Measurements from ENCODE around the gene KIZ. TPM values are rescaled to one million over a fixed set of nuclear protein-coding genes. Genes with fewer than 3 reads are reported as not detected.

The KIZ gene
- total and polyA plus RNA-seq, 11 donors: 8.8 to 31.2 (median 23.6) TPM

DNA sequence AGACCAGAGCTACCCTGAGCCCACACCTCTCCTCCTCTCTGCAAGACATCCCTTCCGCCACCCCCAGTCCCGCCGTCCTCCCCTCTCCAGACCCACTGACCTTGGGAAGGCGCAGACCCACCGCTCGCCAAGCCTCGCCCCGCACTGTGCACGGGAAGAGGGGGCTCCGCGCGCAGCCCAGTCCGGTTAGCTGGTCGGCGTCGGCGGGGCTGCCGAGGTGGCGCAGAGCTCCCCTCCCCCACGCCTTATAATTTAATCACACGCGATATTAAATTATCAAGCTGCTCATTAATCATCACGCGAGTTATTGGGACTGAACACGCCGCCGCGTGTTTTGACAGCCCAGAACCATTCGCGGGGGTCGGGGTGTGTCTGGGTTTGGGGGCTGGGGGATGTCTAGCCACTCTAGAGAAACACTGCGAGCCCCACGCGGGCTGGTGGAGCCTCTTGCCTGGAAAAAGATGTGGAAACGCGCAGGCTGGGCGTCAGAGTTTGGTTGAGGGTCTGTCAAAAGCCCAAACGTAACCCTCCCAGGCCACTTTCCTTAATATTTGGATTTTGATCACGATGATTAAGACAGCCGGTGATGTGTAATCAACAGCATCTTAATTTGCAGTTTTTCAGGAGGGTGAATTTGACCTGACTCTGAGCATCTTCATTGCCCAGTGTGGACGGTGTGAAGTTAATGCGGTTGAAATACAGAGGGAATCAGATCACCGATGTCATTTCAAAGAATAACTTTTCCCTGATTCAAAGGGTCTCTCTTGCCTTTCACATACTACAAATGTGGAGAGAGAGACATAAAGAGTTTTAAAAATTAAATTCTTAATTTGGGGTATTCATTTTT is 19.5 kb upstream of the KIZ start, which contains the start of gene LINC00237:
Gene LINC00237 (minus strand): TSS at position 188 of the 847 bp plus-strand sequence.
- H3K4me3 ChIP-seq: peak within 1 kb of the TSS in 4 of 12 donors; percentile 1 to 16 (median 12)
- ATAC-seq (no peak), DNase-seq (no peak)
- peaks cover 0 to 35% (median 22%) of the 10 kb centered on the region in 12 donors for H3K4me1 ChIP-seq
- TF ChIP-seq POLR2A (IDR thresholded peaks at IDR 0.05): no peak
- TF ChIP-seq, protein P1, sequence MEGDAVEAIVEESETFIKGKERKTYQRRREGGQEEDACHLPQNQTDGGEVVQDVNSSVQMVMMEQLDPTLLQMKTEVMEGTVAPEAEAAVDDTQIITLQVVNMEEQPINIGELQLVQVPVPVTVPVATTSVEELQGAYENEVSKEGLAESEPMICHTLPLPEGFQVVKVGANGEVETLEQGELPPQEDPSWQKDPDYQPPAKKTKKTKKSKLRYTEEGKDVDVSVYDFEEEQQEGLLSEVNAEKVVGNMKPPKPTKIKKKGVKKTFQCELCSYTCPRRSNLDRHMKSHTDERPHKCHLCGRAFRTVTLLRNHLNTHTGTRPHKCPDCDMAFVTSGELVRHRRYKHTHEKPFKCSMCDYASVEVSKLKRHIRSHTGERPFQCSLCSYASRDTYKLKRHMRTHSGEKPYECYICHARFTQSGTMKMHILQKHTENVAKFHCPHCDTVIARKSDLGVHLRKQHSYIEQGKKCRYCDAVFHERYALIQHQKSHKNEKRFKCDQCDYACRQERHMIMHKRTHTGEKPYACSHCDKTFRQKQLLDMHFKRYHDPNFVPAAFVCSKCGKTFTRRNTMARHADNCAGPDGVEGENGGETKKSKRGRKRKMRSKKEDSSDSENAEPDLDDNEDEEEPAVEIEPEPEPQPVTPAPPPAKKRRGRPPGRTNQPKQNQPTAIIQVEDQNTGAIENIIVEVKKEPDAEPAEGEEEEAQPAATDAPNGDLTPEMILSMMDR (IDR thresholded peaks at IDR 0.05): no peak
- peaks cover 50 to 99% (median 77%) of the 10 kb centered on the region in 9 donors for H3K27me3 ChIP-seq
- 4 to 7% (median 6%) methylated on average over 40 to 43 of the region's 43 CpGs for WGBS, 4 donors
- H3K36me3 ChIP-seq: no peaks in the 10 kb centered on the region
- intact Hi-C loops (cut with DNase I): loop anchor here in 1 of 10 donors (10.0 kb wide), 1 partner anchor 242 kb away; no protein-coding TSS in a partner anchor
- no peak within 1 kb of the TSS for H3K27ac ChIP-seq
- no peaks in the 10 kb centered on the region for H3K9me3 ChIP-seq

DNA sequence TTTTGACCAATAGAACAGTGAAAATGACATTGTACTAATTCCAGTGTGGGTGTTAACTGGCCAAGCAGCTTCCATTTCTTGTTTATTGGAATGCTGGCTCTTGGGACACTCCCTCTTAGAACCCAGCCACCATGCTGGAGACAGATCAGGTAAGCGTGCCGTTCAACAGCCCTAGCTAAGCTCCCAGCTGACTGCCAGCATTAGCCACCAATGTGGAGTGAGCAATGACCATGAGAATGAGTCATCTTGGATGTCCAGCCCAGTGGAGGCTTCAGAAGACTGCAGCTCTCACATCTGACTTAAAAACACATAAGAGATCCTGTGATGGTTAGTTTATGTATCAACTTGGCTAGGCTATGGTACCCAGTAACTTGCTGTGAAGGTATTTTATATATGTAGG is 16.7 kb upstream of the KIZ start:
- Histone ChIP-seq H3K4me3 (no peak overlapping the region), H3K4me1 (peaks cover 0 to 15% (median 7%) of the 10 kb centered on the region in 12 donors), H3K9me3 (no peaks in the 10 kb centered on the region), H3K36me3 (no peaks in the 10 kb centered on the region), H3K27ac (no peak overlapping the region), H3K27me3 (peaks cover 34 to 83% (median 51%) of the 10 kb centered on the region in 9 donors)
- WGBS, 4 donors: 87 to 95% (median 91%) methylated on average over 2 of the region's 2 CpGs
- no peak for TF ChIP-seq POLR2A (IDR thresholded peaks at IDR 0.05)
- TF ChIP-seq, protein P1 (IDR thresholded peaks at IDR 0.05): no peak
- no peak for ATAC-seq
- DNase-seq: no peak
- intact Hi-C loops (cut with DNase I): loop anchor here in 1 of 10 donors (10.0 kb wide), 1 partner anchor 244 kb away; no protein-coding TSS in a partner anchor

GRCh38 chr20:21110811-21111210 is 15.1 kb upstream of the KIZ start:
- peaks cover 18 to 73% (median 35%) of the 10 kb centered on the region in 9 donors for H3K27me3 ChIP-seq
- peaks cover 0 to 7% (median under 1%) of the 10 kb centered on the region in 12 donors for H3K4me1 ChIP-seq
- no peak for DNase-seq
- 80 to 92% (median 85%) methylated on average over 1 of the region's 1 CpG for WGBS, 4 donors
- no peak for TF ChIP-seq POLR2A (IDR thresholded peaks at IDR 0.05)
- TF ChIP-seq, protein P1 (IDR thresholded peaks at IDR 0.05): no peak
- no peaks in the 10 kb centered on the region for H3K36me3 ChIP-seq
- ATAC-seq: no peak
- H3K4me3 ChIP-seq: no peak overlapping the region
- no peak overlapping the region for H3K27ac ChIP-seq
- no peaks in the 10 kb centered on the region for H3K9me3 ChIP-seq
- intact Hi-C loops (cut with DNase I): no loop called here

GRCh38 chr20:21111416-21111815 is 14.5 kb upstream of the KIZ start:
- H3K4me1 ChIP-seq: peaks cover 0 to under 1% (median 0%) of the 10 kb centered on the region in 12 donors
- TF ChIP-seq, protein P1 (IDR thresholded peaks at IDR 0.05): no peak
- no peak for TF ChIP-seq POLR2A (IDR thresholded peaks at IDR 0.05)
- intact Hi-C loops (cut with DNase I): no loop called here
- WGBS, 4 donors: 74 to 89% (median 77%) methylated on average over 2 of the region's 2 CpGs
- peaks cover 12 to 73% (median 29%) of the 10 kb centered on the region in 9 donors for H3K27me3 ChIP-seq
- ATAC-seq (no peak), DNase-seq (no peak)
- H3K9me3 ChIP-seq: no peaks in the 10 kb centered on the region
- H3K27ac ChIP-seq: no peak overlapping the region
- H3K4me3 ChIP-seq: no peak overlapping the region
- no peaks in the 10 kb centered on the region for H3K36me3 ChIP-seq

All from heart left ventricle (tissue), 16 donors.